Activated naive CD8-positive, alpha-beta T cell treated with anti-CD3 and anti-CD28 coated beads, Interleukin-2, amount 10 ng/mL, durations not matched to agents 7 days and 5 days (primary cell): ENCODE data around the gene RHEX. TPM values are rescaled to one million over a fixed set of nuclear protein-coding genes. Genes with fewer than 3 reads are reported as not detected.

ENCODE experiments used
- ATAC-seq: fragments of 150-1000 bp; cut with Tn5 transposase; one replicate; pipeline ENCODE4 v1.10.0; 2021; ENCODE audit warnings: low read depth, moderate library complexity
- POLR2A ChIA-PET: fragments of 350-600 bp; sonication (Branson Sonifier 250); formaldehyde crosslinking; loops from one replicate; lab custom pipeline; 2021; ENCODE audit warnings: antibody characterized with exemption; lab: Charles Lee
- DNase-seq: peaks from one replicate; pipeline ENCODE4 v3.0.0; 2021
- H3K27ac Mint-ChIP-seq: one replicate; pipeline ENCODE4 v1.8.0; 2022; ENCODE audit warnings: mild to moderate bottlenecking, mixed read lengths
- H3K27me3 Mint-ChIP-seq: one replicate; pipeline ENCODE4 v1.8.0; 2022; ENCODE audit warnings: mild to moderate bottlenecking, moderate library complexity, mixed read lengths
- H3K36me3 Mint-ChIP-seq: one replicate; pipeline ENCODE4 v1.8.0; 2021; ENCODE audit warnings: mild to moderate bottlenecking, mixed read lengths
- H3K4me1 Mint-ChIP-seq: one replicate; pipeline ENCODE4 v1.8.0; 2021; ENCODE audit warnings: mixed read lengths
- H3K4me3 Mint-ChIP-seq: one replicate; pipeline ENCODE4 v1.8.0; 2022; ENCODE audit warnings: mild to moderate bottlenecking, moderate library complexity, mixed read lengths
- H3K9me3 Mint-ChIP-seq: one replicate; pipeline ENCODE4 v1.8.0; 2021; ENCODE audit warnings: mixed read lengths
- total RNA-seq, 2 experiments: library from RNA; stranded (reverse); gene quantifications; one replicate each; pipeline ENCODE4 v1.2.3, GENCODE V29; 2021

The RHEX gene
- total RNA-seq, 2 experiments from 2014 or later, result not detected

GRCh38 chr1:206111271-206111927, 58.4 kb downstream of the RHEX start:
- no peaks in the 10 kb centered on the region for H3K4me1 Mint-ChIP-seq
- peaks cover 24% of the 10 kb centered on the region for H3K27me3 Mint-ChIP-seq
- no peak overlapping the region for H3K27ac Mint-ChIP-seq
- no peaks in the 10 kb centered on the region for H3K9me3 Mint-ChIP-seq
- no peaks in the 10 kb centered on the region for H3K36me3 Mint-ChIP-seq
- DNase-seq (no peak), ATAC-seq (no peak)
- POLR2A ChIA-PET, result no interaction called here
- H3K4me3 Mint-ChIP-seq, result no peak overlapping the region

DNA sequence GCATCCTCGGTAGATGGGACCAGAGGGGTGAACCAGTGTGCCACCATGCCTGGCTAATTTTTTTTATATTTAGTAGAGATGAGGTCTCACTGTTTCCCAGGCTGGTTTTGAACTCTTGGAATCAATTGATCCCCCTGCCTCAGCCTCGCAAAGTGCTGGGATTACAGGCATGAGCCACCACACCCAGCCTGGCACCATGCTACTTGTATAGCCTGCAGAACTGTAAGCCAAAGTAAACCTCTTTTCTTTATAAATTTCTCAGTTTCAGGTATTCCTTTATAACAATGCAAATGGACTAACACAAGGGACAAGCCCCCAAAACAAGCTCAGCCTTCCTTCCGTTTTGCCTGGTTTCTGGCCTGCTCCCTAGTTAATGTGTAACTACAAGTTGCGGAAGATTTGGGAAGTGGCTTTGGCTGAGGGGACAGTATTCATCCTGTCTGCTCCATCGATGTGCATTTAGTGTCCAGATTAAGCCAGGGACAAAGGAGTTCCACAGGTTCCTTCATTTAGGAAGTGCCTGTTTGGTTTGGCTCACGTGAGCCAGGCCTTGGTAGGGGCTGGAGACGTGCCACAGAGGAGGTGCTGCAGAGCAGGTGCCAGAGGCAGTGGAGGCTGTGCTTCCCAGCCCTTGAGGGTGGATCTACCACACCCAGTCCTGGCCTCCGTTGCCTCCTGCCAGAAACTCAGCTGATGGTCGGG, 59.8 kb downstream of the RHEX start:
- H3K4me3 Mint-ChIP-seq, result no peak overlapping the region
- POLR2A ChIA-PET, result no interaction called here
- H3K36me3 Mint-ChIP-seq, result no peaks in the 10 kb centered on the region
- no peaks in the 10 kb centered on the region for H3K9me3 Mint-ChIP-seq
- peaks cover 5% of the 10 kb centered on the region for H3K4me1 Mint-ChIP-seq
- H3K27me3 Mint-ChIP-seq, result peaks cover 31% of the 10 kb centered on the region
- no peak overlapping the region for H3K27ac Mint-ChIP-seq
- no peak for DNase-seq
- ATAC-seq, result no peak

- no peak for ATAC-seq
- Mint-ChIP-seq H3K36me3 (no peaks in the 10 kb centered on the region), H3K27me3 (peaks cover 46% of the 10 kb centered on the region), H3K4me1 (peaks cover 7% of the 10 kb centered on the region), H3K9me3 (no peaks in the 10 kb centered on the region), H3K4me3 (no peak overlapping the region), H3K27ac (no peak overlapping the region)
- POLR2A ChIA-PET, result no interaction called here
- no peak for DNase-seq
Observed at GRCh38 chr1:206114692-206115640, 62.0 kb downstream of the RHEX start.

DNA sequence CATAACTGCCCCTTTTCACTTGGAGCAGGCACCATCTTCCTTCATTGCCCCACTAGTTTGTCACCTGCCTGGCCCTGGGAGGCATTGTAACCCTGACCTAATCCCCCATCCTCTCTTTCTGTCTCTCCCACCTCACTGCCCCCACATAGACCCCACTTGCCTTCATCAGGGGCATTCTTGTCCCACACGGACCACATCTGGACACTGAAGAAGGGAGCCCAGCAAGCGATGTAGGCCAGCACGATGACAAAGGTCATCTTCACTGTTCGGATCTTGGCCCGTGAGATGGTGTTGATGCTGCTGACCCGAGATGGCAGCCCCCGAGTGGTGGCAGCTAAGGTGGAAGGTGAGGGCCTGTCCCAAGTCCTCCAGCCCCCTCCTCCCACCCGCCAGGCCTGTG, 62.8 kb downstream of the RHEX start:
- H3K36me3 Mint-ChIP-seq, result no peaks in the 10 kb centered on the region
- peaks cover 7% of the 10 kb centered on the region for H3K4me1 Mint-ChIP-seq
- no peak for ATAC-seq
- H3K9me3 Mint-ChIP-seq, result no peaks in the 10 kb centered on the region
- no peak overlapping the region for H3K27ac Mint-ChIP-seq
- DNase-seq, result no peak
- no peak overlapping the region for H3K4me3 Mint-ChIP-seq
- peaks cover 54% of the 10 kb centered on the region for H3K27me3 Mint-ChIP-seq
- POLR2A ChIA-PET, result no interaction called here

DNA sequence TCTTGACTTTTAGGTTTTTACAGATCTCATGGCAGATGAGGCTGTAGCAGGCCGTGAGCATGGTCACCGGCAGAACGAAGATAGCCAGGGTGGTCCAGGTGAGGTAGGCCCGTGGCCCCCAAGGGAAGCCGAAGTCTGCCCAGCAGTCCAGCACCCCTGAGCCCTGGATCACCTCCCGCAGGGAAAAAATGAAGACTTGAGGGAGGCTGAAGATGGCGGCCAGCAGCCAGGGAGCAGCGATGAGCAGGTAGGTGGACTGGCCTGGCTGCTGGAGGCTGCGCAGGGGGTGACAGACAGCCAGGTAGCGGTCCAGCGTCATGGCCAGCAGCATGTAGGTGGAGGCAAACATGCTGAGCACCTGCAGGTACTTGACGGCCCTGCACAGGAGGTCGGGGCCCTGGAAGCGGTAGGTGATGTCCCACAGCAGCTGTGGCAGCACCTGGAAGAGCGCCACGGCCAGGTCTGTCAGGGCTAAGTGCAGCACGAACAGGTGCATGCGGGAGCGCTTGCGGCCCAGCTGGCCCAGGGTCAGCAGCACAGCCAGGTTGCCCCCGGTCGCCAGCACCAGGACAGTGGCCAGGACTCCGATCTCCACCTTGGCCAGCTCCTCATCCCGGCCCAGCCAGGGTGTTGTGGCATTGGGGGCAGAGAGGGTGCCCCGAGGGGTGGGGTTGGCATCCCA, 63.4 kb downstream of the RHEX start:
- peaks cover 3% of the 10 kb centered on the region for H3K9me3 Mint-ChIP-seq
- DNase-seq (no peak), ATAC-seq (no peak)
- H3K27ac Mint-ChIP-seq, result no peak overlapping the region
- peaks cover 57% of the 10 kb centered on the region for H3K27me3 Mint-ChIP-seq
- POLR2A ChIA-PET, result no interaction called here
- peaks cover 7% of the 10 kb centered on the region for H3K4me1 Mint-ChIP-seq
- H3K4me3 Mint-ChIP-seq, result no peak overlapping the region
- H3K36me3 Mint-ChIP-seq, result no peaks in the 10 kb centered on the region

DNA sequence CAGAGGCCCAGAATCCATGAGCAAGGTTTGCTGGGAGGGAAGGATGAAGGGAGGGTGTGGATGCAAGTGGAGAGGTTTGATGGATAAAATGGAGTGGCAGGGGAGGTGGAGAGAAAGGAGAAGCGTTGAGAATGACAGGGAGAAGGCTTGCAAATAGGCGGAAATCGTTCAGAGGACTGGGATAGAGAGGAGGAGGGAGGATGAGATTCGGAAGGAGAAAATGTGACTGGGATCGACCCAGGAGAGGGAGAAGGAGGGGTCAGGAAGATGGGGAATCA, 63.8 kb downstream of the RHEX start:
- Mint-ChIP-seq H3K4me3 (peak overlapping the region; percentile 56), H3K4me1 (peaks cover 7% of the 10 kb centered on the region), H3K27me3 (peaks cover 57% of the 10 kb centered on the region), H3K27ac (no peak overlapping the region), H3K9me3 (peaks cover 4% of the 10 kb centered on the region), H3K36me3 (no peaks in the 10 kb centered on the region)
- ATAC-seq, result no peak
- POLR2A ChIA-PET, result no interaction called here
- DNase-seq, result no peak

DNA sequence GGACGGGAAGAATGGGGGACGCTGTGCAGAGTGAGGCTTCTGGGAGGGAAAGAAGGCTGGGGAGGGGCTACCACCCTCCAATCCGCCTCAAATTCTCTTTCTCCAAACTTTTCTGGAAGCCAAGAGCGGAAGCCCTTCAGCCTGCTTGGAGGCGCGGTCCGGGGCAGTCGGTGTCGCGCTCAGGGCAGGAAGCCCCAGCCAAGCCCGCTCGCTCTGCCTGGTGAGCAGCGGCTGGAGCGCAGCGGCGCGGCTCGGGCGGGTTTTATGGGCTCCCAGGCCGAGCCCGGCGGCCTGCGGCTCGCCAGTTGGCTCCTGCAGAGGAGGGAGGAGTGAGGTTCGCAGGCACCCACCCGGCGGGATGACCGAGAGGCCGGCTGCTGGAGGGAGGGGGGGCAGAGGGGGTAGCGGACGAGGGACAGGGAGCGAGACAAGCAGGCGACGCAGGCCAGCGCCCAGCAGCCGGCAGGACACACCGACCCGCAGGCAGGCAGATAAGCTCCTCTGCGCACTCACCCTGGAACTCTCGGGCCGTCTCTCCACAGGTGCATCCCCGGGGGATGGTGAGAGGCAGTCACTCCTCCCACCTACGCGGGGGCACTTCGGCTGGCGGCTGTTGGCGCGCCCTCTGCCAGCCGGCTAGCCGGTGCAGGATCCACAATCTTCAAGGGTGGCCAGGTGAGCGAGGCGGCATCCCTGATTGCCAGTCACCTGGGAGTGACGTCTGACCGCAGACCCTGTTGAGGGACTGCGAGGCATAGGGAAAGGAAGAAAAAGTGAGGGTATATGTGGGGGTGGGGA, 64.4 kb downstream of the RHEX start, which contains the start of gene AVPR1B:
Gene AVPR1B (minus strand): TSS at position 238 of the 798 bp plus-strand sequence. CDS start 498 bp downstream, outside the sequence.
- POLR2A ChIA-PET, result no interaction called here
- no peak within 1 kb of the TSS for H3K27ac Mint-ChIP-seq
- H3K36me3 Mint-ChIP-seq, result no peaks in the 10 kb centered on the region
- ATAC-seq, result peak; percentile 83
- peak within 1 kb of the TSS; percentile 62 for H3K4me3 Mint-ChIP-seq
- peaks cover 59% of the 10 kb centered on the region for H3K27me3 Mint-ChIP-seq
- H3K4me1 Mint-ChIP-seq, result peaks cover 7% of the 10 kb centered on the region
- peaks cover 8% of the 10 kb centered on the region for H3K9me3 Mint-ChIP-seq
- DNase-seq, result peak; percentile 46

DNA sequence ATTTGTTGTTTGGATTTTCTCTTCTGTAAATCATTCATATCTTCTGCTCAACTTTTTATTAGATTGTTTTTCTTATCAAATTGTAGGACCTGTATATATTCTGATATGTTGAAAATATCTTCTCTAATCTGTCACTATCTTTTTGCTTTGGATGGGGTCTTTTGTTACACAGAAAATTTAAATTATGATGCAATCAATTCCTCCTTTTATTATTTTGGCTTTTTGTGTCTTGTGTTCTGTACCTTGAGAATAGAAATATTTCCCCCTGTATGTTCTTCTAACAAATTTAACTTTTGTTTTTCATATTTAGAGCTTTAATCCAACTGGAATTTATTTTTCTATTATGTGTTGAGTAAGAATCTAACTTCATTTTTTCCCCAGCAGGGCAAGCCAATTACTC, 67.4 kb downstream of the RHEX start:
- Mint-ChIP-seq H3K4me3 (no peak overlapping the region), H3K27me3 (peaks cover 61% of the 10 kb centered on the region), H3K36me3 (no peaks in the 10 kb centered on the region), H3K9me3 (peaks cover 11% of the 10 kb centered on the region), H3K4me1 (peaks cover 7% of the 10 kb centered on the region), H3K27ac (no peak overlapping the region)
- POLR2A ChIA-PET, result no interaction called here
- ATAC-seq (no peak), DNase-seq (no peak)

DNA sequence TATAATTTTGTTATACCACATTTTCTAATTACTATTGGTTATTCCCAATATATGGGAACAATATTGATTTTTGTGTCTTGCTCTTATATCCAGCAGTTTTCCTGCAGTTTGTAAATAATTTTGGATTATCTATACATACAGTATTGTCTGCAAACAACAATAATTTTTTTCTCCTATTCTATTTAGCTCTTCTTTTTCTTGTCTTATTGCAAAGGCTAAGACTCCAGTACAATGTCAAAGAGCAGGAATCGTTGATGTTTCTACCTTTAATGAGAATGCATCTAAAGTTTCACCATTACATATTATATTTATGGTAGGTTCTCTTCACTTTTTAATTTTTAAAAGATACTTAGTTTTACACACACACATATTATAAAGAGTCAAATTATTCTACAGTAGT, 68.3 kb downstream of the RHEX start:
- H3K9me3 Mint-ChIP-seq, result peaks cover 11% of the 10 kb centered on the region
- no peak for DNase-seq
- POLR2A ChIA-PET, result no interaction called here
- no peak for ATAC-seq
- no peak overlapping the region for H3K4me3 Mint-ChIP-seq
- no peaks in the 10 kb centered on the region for H3K36me3 Mint-ChIP-seq
- H3K27ac Mint-ChIP-seq, result no peak overlapping the region
- H3K27me3 Mint-ChIP-seq, result peaks cover 59% of the 10 kb centered on the region
- peaks cover 7% of the 10 kb centered on the region for H3K4me1 Mint-ChIP-seq

DNA sequence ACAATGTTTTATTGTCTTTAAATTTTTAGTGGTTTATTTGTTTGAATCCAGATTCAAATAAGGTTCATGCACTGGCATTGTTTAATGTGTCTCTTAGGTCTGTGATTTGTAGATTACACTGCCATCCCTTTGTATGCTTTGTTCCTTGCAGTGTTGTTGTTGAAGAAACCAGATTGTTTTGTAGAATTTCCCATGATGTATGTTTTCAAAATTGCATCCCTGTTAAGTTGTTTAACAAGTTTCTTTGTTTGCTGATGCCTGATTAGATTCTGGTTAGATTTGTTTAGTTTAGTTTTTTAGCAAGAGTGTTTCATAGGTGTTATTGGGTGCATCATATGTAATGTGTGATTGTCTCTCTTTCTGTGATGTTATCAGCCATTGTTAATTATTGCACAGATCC, 69.7 kb downstream of the RHEX start:
- POLR2A ChIA-PET, result no interaction called here
- H3K36me3 Mint-ChIP-seq, result no peaks in the 10 kb centered on the region
- no peak for DNase-seq
- no peak overlapping the region for H3K4me3 Mint-ChIP-seq
- peaks cover 51% of the 10 kb centered on the region for H3K27me3 Mint-ChIP-seq
- peaks cover 4% of the 10 kb centered on the region for H3K4me1 Mint-ChIP-seq
- no peak overlapping the region for H3K27ac Mint-ChIP-seq
- peaks cover 11% of the 10 kb centered on the region for H3K9me3 Mint-ChIP-seq
- ATAC-seq, result no peak

DNA sequence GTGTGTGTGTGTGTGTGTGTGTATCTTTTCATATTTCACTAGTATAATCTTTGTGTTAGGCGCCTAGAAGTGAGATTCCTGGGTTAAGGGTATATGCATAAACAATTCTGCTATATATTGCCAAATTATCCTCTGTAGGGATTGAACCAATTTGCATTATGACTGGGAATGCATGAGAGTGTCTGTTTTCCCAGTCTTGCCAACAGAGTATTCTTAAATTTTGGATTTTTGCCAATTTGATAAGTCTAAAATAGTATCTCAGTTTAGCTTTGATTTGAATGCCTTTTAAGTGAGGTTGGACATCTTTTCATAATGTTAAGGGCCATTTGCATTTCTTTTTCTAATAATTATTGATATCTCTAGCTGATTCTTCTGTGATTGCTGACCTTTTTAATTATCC, 72.4 kb downstream of the RHEX start:
- H3K27me3 Mint-ChIP-seq, result peaks cover 46% of the 10 kb centered on the region
- H3K9me3 Mint-ChIP-seq, result peaks cover 11% of the 10 kb centered on the region
- H3K36me3 Mint-ChIP-seq, result no peaks in the 10 kb centered on the region
- no peaks in the 10 kb centered on the region for H3K4me1 Mint-ChIP-seq
- no peak for ATAC-seq
- DNase-seq, result no peak
- H3K4me3 Mint-ChIP-seq, result no peak overlapping the region
- H3K27ac Mint-ChIP-seq, result no peak overlapping the region
- POLR2A ChIA-PET, result no interaction called here

DNA sequence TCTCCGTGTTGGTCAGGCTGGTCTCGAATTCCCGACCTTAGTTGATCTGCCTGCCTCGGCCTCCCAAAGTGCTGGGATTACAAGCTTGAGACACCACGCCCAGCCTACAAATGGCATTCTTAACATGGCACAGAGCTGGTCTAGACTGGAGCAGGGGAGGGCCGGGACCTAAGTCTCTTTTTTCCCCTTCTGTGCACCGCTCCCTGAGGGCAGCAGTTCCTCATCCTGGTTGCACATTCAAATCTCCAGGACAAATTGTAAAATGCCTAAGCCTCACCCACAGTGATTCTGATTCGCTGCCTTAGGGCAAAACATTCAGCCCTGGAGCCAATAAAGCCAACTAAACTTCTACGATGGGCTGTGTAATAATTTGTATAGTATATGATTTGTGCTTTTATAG, 74.4 kb downstream of the RHEX start:
- no peak overlapping the region for H3K4me3 Mint-ChIP-seq
- ATAC-seq (no peak), DNase-seq (no peak)
- H3K27me3 Mint-ChIP-seq, result peaks cover 41% of the 10 kb centered on the region
- POLR2A ChIA-PET, result no interaction called here
- no peak overlapping the region for H3K27ac Mint-ChIP-seq
- peaks cover 3% of the 10 kb centered on the region for H3K9me3 Mint-ChIP-seq
- no peaks in the 10 kb centered on the region for H3K36me3 Mint-ChIP-seq
- H3K4me1 Mint-ChIP-seq, result no peaks in the 10 kb centered on the region
